SK-N-SH (cell line): Measurements from ENCODE around the gene MAML3. TPM values are rescaled to one million over a fixed set of nuclear protein-coding genes. Genes with fewer than 3 reads are reported as not detected.

Source experiments
- CTCF ChIA-PET: fragments of 300-600, 350-600 bp; formaldehyde crosslinking; extraction: SDS; loops from one replicate; lab custom pipeline; 2021; lab: Yijun Ruan, JAX
- POLR2A ChIA-PET: fragments of 350-600 bp; sonication (Branson Sonifier 250); formaldehyde crosslinking; extraction: SDS; loops from one replicate; lab custom pipeline; 2020; ENCODE audit warnings: antibody characterized with exemption, inconsistent platforms; lab: Yijun Ruan, JAX
- DNase-seq: peaks from one replicate; pipeline ENCODE4 v3.0.0; 2012
- H2AFZ ChIP-seq: fragments of 200-600 bp; sonication (generic); 2 replicates; pipeline ENCODE4 v1.8.1; 2016; ENCODE audit warnings: antibody characterized with exemption, mild to moderate bottlenecking, low read depth
- H3F3A ChIP-seq: fragments of 200-600 bp; sonication (generic); replicated peaks from 2 replicates; pipeline ENCODE3; 2016; ENCODE audit warnings: antibody characterized with exemption, mild to moderate bottlenecking; ENCODE audit not compliant: insufficient read depth
- H3K27ac ChIP-seq, 2 experiments: fragments of 200-500 bp in 1 of 2; fragments of 200-600 bp in 1 of 2; sonication (Bioruptor generic) in 1 of 2; sonication (generic), shearing (Covaris generic) in 1 of 2; 2 replicates each; pipeline versions ENCODE4 v1.5.1 to v1.6.1; 2014 to 2016; ENCODE audit warnings: low read depth in 2 of 2, inconsistent platforms in 1 of 2, low read length in 1 of 2, mild to moderate bottlenecking in 1 of 2, mixed read lengths in 1 of 2
- H3K27me3 ChIP-seq: fragments of 200-600 bp; sonication (generic), shearing (Covaris generic); 2 replicates; pipeline ENCODE4 v1.6.1; 2016; ENCODE audit warnings: mixed run types; ENCODE audit not compliant: insufficient read depth
- H3K36me3 ChIP-seq, 2 experiments: fragments of 200-500 bp in 1 of 2; fragments of 200-600 bp in 1 of 2; sonication (Bioruptor generic) in 1 of 2; sonication (generic) in 1 of 2; replicated peaks in 1 of 2; 2 replicates each; pipeline versions ENCODE3 to v1.5.1; 2014 to 2016; ENCODE audit warnings: low read length in 1 of 2, mild to moderate bottlenecking in 1 of 2; ENCODE audit not compliant: insufficient read depth in 2 of 2, control insufficient read depth in 1 of 2
- H3K4me1 ChIP-seq, 2 experiments: fragments of 200-500 bp in 1 of 2; fragments of 200-600 bp in 1 of 2; sonication (Bioruptor generic) in 1 of 2; sonication (generic), shearing (Covaris generic) in 1 of 2; 2 replicates each; pipeline versions ENCODE4 v1.5.1 to v1.6.1; 2014 to 2016; ENCODE audit warnings: low read depth in 1 of 2, low read length in 1 of 2, mixed run types in 1 of 2; ENCODE audit not compliant: insufficient read depth in 2 of 2, control insufficient read depth in 1 of 2
- H3K4me2 ChIP-seq: fragments of 200-600 bp; sonication (generic), shearing (Covaris generic); 2 replicates; pipeline ENCODE4 v1.6.1; 2017; ENCODE audit warnings: mixed run types
- H3K4me3 ChIP-seq, 2 experiments: fragments of 200-500 bp in 1 of 2; fragments of 200-600 bp in 1 of 2; sonication (Bioruptor generic) in 1 of 2; sonication (generic), shearing (Covaris generic) in 1 of 2; 2 replicates each; pipeline versions ENCODE4 v1.5.1 to v1.8.1; 2014 to 2016; ENCODE audit warnings: low read depth in 2 of 2, inconsistent platforms in 1 of 2, low read length in 1 of 2, mild to moderate bottlenecking in 1 of 2, mixed read lengths in 1 of 2, moderate library complexity in 1 of 2
- H3K79me2 ChIP-seq: fragments of 200-600 bp; sonication (generic); 2 replicates; pipeline ENCODE4 v1.8.1; 2017; ENCODE audit warnings: mild to moderate bottlenecking; ENCODE audit not compliant: insufficient read depth
- H3K9ac ChIP-seq: fragments of 200-600 bp; sonication (generic); 2 replicates; pipeline ENCODE4 v1.6.1; 2017; ENCODE audit warnings: mixed run types
- H3K9me2 ChIP-seq: fragments of 200-600 bp; sonication (generic); 2 replicates; pipeline ENCODE4 v1.6.1; 2017; ENCODE audit warnings: mixed run types
- H3K9me3 ChIP-seq: fragments of 200-600 bp; sonication (generic); 2 replicates; pipeline ENCODE4 v1.6.1; 2017; ENCODE audit warnings: mixed run types, mild to moderate bottlenecking, moderate library complexity
- H4K20me1 ChIP-seq: fragments of 200-600 bp; sonication (generic); 2 replicates; pipeline ENCODE4 v1.6.1; 2017; ENCODE audit warnings: mild to moderate bottlenecking, mixed run types; ENCODE audit not compliant: insufficient read depth
- CHD2 ChIP-seq: fragments of 150-350 bp; IDR thresholded peaks from 2 replicates; pipeline ENCODE4 v1.6.1; 2018; ENCODE audit warnings: low read length; ENCODE audit not compliant: partially characterized antibody
- EP300 ChIP-seq, 2 experiments: IDR thresholded peaks; 2 replicates each; pipeline versions ENCODE4 v1.4.0 to v1.6.1; 2012; ENCODE audit warnings: borderline replicate concordance in 1 of 2, low read depth in 1 of 2, low read length in 1 of 2
- FOXJ3 ChIP-seq: sonication (generic); formaldehyde crosslinking; IDR thresholded peaks from 2 replicates; pipeline ENCODE4 v1.5.1; 2020; ENCODE audit warnings: mild to moderate bottlenecking, missing genetic modification reagents
- GABPA ChIP-seq: IDR thresholded peaks from 2 replicates; pipeline ENCODE4 v1.4.0; 2012; ENCODE audit warnings: low read depth, mild to moderate bottlenecking
- MEF2A ChIP-seq: IDR thresholded peaks from 2 replicates; pipeline ENCODE4 v1.4.0; 2012; ENCODE audit warnings: low read depth, borderline replicate concordance
- RAD21 ChIP-seq: IDR thresholded peaks from 2 replicates; pipeline ENCODE4 v1.6.1; 2012; ENCODE audit warnings: mild to moderate bottlenecking, low read length
- RCOR1 ChIP-seq: fragments of 150-350 bp; IDR thresholded peaks from 2 replicates; pipeline ENCODE4 v1.6.1; 2017; ENCODE audit warnings: antibody characterized with exemption, low read length
- RXRA ChIP-seq: IDR thresholded peaks from 2 replicates; pipeline ENCODE4 v1.4.0; 2012; ENCODE audit warnings: low read depth, mild to moderate bottlenecking, borderline replicate concordance
- SIN3A ChIP-seq: IDR thresholded peaks from 2 replicates; pipeline ENCODE4 v1.6.1; 2012; ENCODE audit warnings: low read depth, mild to moderate bottlenecking, low read length, moderate library complexity, borderline replicate concordance
- SMC3 ChIP-seq: IDR thresholded peaks from 2 replicates; pipeline ENCODE4 v1.6.1; 2012; ENCODE audit warnings: low read depth, low read length, improper control_type of control experiment
- TEAD4 ChIP-seq: IDR thresholded peaks from 2 replicates; pipeline ENCODE4 v1.4.0; 2012; ENCODE audit warnings: mild to moderate bottlenecking, borderline replicate concordance; ENCODE audit not compliant: insufficient read depth
- USF1 ChIP-seq: IDR thresholded peaks from 2 replicates; pipeline ENCODE4 v1.4.0; 2012; ENCODE audit warnings: low read depth, borderline replicate concordance
- YY1 ChIP-seq: IDR thresholded peaks from 2 replicates; pipeline ENCODE4 v1.4.0; 2012; ENCODE audit warnings: low read depth, mild to moderate bottlenecking
- WGBS: methylation state at CpG from one replicate; pipeline ENCODE4 v1.1.6; 2017; ENCODE audit warnings: low lambda C conversion rate; 5-methylcytosine and 5-hydroxymethylcytosine counted together
- polyA plus RNA-seq, 3 experiments: library from polyadenylated mRNA; depleted of rRNA; stranded (reverse); fragments of >200 nt; gene quantifications; 2 replicates each; pipeline ENCODE4 v1.2.3, GENCODE V29; 2012
- TF ChIP-seq, protein P1 (sequence below): fragments of 200-600 bp; sonication (generic); IDR thresholded peaks from 2 replicates; pipeline ENCODE4 v1.6.1; 2017; ENCODE audit warnings: antibody characterized with exemption, mild to moderate bottlenecking, moderate library complexity
- TF ChIP-seq, protein P2 (sequence below): IDR thresholded peaks from 2 replicates; pipeline ENCODE4; 2012

The MAML3 gene
- polyA plus RNA-seq, 1 of the 3 experiments (the other 2 are of a cell fraction) = 5.3 TPM

- 97% methylated on average over 4 of the region's 4 CpGs for WGBS
- no peaks in the 10 kb centered on the region for H3K36me3 ChIP-seq
- no peak overlapping the region; a peak in 1 of 4 replicates for H3K27ac ChIP-seq
- no peak overlapping the region for H3K4me3 ChIP-seq
- H3K27me3 ChIP-seq = no peaks in the 10 kb centered on the region
- no peak overlapping the region for H3K9ac ChIP-seq
- no peaks in the 10 kb centered on the region for H3K79me2 ChIP-seq
- no peak for DNase-seq
- no peak overlapping the region for H2AFZ ChIP-seq
- no peak overlapping the region for H3K4me2 ChIP-seq
- TF ChIP-seq FOXJ3 (CRISPR knock-in tag) = no peak
- TF ChIP-seq YY1 = no peak
- TF ChIP-seq, protein P1, sequence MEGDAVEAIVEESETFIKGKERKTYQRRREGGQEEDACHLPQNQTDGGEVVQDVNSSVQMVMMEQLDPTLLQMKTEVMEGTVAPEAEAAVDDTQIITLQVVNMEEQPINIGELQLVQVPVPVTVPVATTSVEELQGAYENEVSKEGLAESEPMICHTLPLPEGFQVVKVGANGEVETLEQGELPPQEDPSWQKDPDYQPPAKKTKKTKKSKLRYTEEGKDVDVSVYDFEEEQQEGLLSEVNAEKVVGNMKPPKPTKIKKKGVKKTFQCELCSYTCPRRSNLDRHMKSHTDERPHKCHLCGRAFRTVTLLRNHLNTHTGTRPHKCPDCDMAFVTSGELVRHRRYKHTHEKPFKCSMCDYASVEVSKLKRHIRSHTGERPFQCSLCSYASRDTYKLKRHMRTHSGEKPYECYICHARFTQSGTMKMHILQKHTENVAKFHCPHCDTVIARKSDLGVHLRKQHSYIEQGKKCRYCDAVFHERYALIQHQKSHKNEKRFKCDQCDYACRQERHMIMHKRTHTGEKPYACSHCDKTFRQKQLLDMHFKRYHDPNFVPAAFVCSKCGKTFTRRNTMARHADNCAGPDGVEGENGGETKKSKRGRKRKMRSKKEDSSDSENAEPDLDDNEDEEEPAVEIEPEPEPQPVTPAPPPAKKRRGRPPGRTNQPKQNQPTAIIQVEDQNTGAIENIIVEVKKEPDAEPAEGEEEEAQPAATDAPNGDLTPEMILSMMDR = peak; percentile 29; the same call in 1 of the 2 replicates
- no peak for TF ChIP-seq RAD21
- TF ChIP-seq, protein P2, sequence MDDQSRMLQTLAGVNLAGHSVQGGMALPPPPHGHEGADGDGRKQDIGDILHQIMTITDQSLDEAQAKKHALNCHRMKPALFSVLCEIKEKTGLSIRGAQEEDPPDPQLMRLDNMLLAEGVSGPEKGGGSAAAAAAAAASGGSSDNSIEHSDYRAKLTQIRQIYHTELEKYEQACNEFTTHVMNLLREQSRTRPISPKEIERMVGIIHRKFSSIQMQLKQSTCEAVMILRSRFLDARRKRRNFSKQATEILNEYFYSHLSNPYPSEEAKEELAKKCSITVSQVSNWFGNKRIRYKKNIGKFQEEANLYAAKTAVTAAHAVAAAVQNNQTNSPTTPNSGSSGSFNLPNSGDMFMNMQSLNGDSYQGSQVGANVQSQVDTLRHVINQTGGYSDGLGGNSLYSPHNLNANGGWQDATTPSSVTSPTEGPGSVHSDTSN = no peak
- H4K20me1 ChIP-seq = no peaks in the 10 kb centered on the region
- no peaks in the 10 kb centered on the region for H3K9me2 ChIP-seq
- H3K4me1 ChIP-seq = peaks cover 5 to 19% of the 10 kb centered on the region in 2 experiments; a peak in 2 of 4 replicates
- peaks cover 3% of the 10 kb centered on the region for H3F3A ChIP-seq
- POLR2A ChIA-PET = no interaction called here
- H3K9me3 ChIP-seq = no peaks in the 10 kb centered on the region
- CTCF ChIA-PET = no interaction called here
Measured at GRCh38 chr4:139768896-139769295, 385.1 kb downstream of the MAML3 start.

GRCh38 chr4:139768366-139768765 is 385.6 kb downstream of the MAML3 start:
- POLR2A ChIA-PET = no interaction called here

More at GRCh38 chr4:139768366-139768765, 385.6 kb downstream of the MAML3 start:
- no peaks in the 10 kb centered on the region for H4K20me1 ChIP-seq
- H3K9ac ChIP-seq = no peak overlapping the region
- no peaks in the 10 kb centered on the region for H3K27me3 ChIP-seq
- CTCF ChIA-PET = no interaction called here
- no peak overlapping the region for H3K4me2 ChIP-seq
- DNase-seq = no peak
- 100% methylated on average over 1 of the region's 1 CpG for WGBS
- H2AFZ ChIP-seq = no peak overlapping the region
- no peaks in the 10 kb centered on the region for H3K9me3 ChIP-seq
- H3K4me1 ChIP-seq = peaks cover 11 to 22% of the 10 kb centered on the region in 2 experiments; a peak in 3 of 4 replicates
- no peak overlapping the region for H3K4me3 ChIP-seq
- no peaks in the 10 kb centered on the region for H3K79me2 ChIP-seq
- no peak overlapping the region for H3K27ac ChIP-seq
- peaks cover 3% of the 10 kb centered on the region for H3F3A ChIP-seq
- H3K36me3 ChIP-seq = no peaks in the 10 kb centered on the region
- TF ChIP-seq GABPA (no peak), TEAD4 (no peak), MEF2A (no peak), RXRA (no peak), USF1 (no peak), SIN3A (no peak), EP300 (IDR thresholded peaks at IDR 0.05; ENCODE audit: borderline replicate concordance in 1 of 2, low read depth in 1 of 2, low read length in 1 of 2) (no peak), RCOR1 (no peak), CHD2 (no peak), SMC3 (no peak)
- TF ChIP-seq, protein P2 = no peak
- TF ChIP-seq, protein P1 = no peak
- H3K9me2 ChIP-seq = no peaks in the 10 kb centered on the region
